ENCODE results near the gene LHX6.

DNA sequence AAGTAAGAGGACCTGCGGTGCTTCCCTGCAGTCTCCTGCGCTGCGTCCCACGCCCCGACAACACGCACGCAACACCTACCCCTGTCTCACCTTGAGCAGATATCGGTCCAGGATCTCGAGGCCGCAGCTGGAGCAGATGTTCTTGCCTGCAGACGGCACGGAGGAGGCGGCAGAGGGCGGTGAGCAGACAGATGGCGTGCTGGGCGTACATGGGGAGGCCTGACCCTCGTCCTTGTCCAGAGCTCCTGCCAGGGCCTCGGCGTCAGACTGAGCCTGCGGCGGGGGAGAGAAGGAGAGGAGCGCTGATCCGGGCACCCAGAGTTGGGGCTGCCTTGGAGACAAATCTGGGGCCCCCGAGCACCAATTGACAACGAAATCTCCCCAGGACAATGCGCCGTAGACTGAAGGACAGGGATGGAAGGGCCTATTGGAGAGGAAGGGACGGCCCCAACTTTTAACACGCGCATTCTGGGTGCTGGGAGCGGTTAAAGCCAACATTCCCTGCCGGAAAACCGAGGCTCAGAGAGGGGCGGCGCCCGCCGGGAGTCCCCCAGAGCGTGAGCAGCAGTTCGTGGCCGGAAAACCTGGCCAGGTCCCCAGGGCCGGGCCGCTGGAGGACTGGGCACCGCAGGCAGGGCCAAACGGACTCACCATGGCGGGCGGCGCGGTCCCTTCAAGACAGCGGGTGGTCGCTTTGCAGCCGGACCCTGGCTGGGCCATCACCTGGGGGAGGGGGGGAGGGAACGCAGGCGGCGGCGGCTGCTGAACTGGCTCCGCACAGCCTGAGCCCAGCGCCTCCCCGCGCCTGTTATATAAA is 1.8 kb downstream of the LHX6 start:
- TF ChIP-seq TAF1 (IDR thresholded peaks at IDR 0.05; ENCODE audit: borderline replicate concordance, insufficient read depth, low read length) (no peak), SIN3A (IDR thresholded peaks at IDR 0.05; ENCODE audit: borderline replicate concordance, insufficient read depth, low read length) (no peak)

Measured in PFSK-1 (cell line).